ENCODE data around the gene CTNNA2. TPM values are rescaled to one million over a fixed set of nuclear protein-coding genes. Genes with fewer than 3 reads are reported as not detected.

CTNNA2 gene
- total and polyA plus RNA-seq, 9 of the 15 experiments (the other 6 are each of a cell fraction or from before 2014, with no cell fraction given): 0.03 to 0.40 (median 0.15) TPM

DNA sequence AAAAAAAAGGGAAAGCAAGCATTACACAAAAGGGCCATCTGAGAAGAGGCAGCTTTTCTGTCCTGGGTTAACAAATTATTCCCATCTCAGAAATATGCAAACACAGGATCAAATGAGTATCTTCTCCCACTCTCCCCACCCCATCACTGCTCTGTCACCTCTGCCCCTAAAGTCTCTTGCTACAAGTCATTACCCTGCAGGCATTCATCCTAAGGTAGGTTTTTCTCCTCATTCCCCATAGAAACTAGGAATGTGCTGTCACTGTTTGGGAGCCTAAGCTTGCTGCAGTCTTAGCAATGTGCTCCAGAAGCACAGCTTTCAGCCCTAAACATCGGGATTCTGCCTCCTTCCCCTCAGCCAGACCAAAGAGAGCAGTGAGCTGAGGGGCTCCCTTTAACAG lies 788.1 kb downstream of the CTNNA2 start:
- Histone ChIP-seq H3K9ac (ENCODE audit: insufficient read depth in 1 of 2, low read depth in 2 of 2, low read length in 2 of 2) (no peak overlapping the region), H4K20me1 (replicated peaks; ENCODE audit: control insufficient read depth, insufficient read depth, low read length) (no peaks in the 10 kb centered on the region), H3K4me3 (no peak overlapping the region), H3K4me1 (replicated peaks in 1 of 2; ENCODE audit: control insufficient read depth in 2 of 2, insufficient read depth in 2 of 2, low read length in 2 of 2) (peaks cover 0 to 23% of the 10 kb centered on the region in 2 experiments; a peak in 2 of 5 replicates), H3K9me1 (ENCODE audit: control insufficient read depth, insufficient read depth, low read length) (no peaks in the 10 kb centered on the region), H3K27ac (ENCODE audit: extremely low read depth, low read depth, low read length) (no peak overlapping the region), H3K36me3 (ENCODE audit: control insufficient read depth, insufficient read depth, low read length) (no peaks in the 10 kb centered on the region), H3K27me3 (ENCODE audit: control insufficient read depth in 2 of 2, insufficient read depth in 2 of 2, low read length in 2 of 2) (peaks cover 22 to 24% of the 10 kb centered on the region in 2 experiments), H3K4me2 (ENCODE audit: insufficient read depth, low read length) (no peak overlapping the region), H3K79me2 (ENCODE audit: control insufficient read depth, insufficient read depth, low read length) (no peaks in the 10 kb centered on the region), H3K9me3 (replicated peaks; ENCODE audit: control insufficient read depth, insufficient read depth, low read depth, low read length) (no peaks in the 10 kb centered on the region), H2AFZ (ENCODE audit: low read depth, low read length) (no peak overlapping the region)
- no peak for TF ChIP-seq FOSL1 (tag; conservative IDR thresholded peaks at IDR 0.05)
- TF ChIP-seq SP2 (IDR thresholded peaks at IDR 0.05; ENCODE audit: extremely low read depth, low read depth, low read length, poor library complexity, severe bottlenecking): no peak
- no peak for TF ChIP-seq POLR2H (tag; IDR thresholded peaks at IDR 0.05; ENCODE audit: low read depth)
- no peak for TF ChIP-seq CEBPG (CRISPR knock-in tag; IDR thresholded peaks at IDR 0.05)
- TF ChIP-seq CEBPG (tag; conservative IDR thresholded peaks at IDR 0.05 in 1 of 2, IDR thresholded peaks at IDR 0.05 in 1 of 2): no peak
- TF ChIP-seq TCF3 (CRISPR knock-in tag; IDR thresholded peaks at IDR 0.05): no peak
- no peak for TF ChIP-seq BDP1 (IDR thresholded peaks at IDR 0.05; ENCODE audit: insufficient read depth, insufficient read length)
- no peak for TF ChIP-seq C11orf30 (IDR thresholded peaks at IDR 0.05; ENCODE audit: low read depth)
- no peak for TF ChIP-seq SPI1 (IDR thresholded peaks at IDR 0.05; ENCODE audit: borderline replicate concordance, low read depth, low read length)
- TF ChIP-seq HDGF (IDR thresholded peaks at IDR 0.05): no peak
- TF ChIP-seq MEF2A (IDR thresholded peaks at IDR 0.05; ENCODE audit: control insufficient read depth, low read depth, low read length): no peak
- TF ChIP-seq TCF7L2 (IDR thresholded peaks at IDR 0.05; ENCODE audit: low read depth, low read length): no peak
- TF ChIP-seq, protein P1, sequence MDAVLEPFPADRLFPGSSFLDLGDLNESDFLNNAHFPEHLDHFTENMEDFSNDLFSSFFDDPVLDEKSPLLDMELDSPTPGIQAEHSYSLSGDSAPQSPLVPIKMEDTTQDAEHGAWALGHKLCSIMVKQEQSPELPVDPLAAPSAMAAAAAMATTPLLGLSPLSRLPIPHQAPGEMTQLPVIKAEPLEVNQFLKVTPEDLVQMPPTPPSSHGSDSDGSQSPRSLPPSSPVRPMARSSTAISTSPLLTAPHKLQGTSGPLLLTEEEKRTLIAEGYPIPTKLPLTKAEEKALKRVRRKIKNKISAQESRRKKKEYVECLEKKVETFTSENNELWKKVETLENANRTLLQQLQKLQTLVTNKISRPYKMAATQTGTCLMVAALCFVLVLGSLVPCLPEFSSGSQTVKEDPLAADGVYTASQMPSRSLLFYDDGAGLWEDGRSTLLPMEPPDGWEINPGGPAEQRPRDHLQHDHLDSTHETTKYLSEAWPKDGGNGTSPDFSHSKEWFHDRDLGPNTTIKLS (IDR thresholded peaks at IDR 0.05; ENCODE audit: borderline replicate concordance, low read depth): no peak
- no peak for TF ChIP-seq SRSF7 (optimal IDR thresholded peaks at IDR 0.05; ENCODE audit: low read depth, low read length)
- in situ Hi-C loops (cut with MboI): no loop called here
- CTCF ChIA-PET (ENCODE audit: low intra/inter-chr PET ratio): interaction anchor here (0.7 kb wide), 1 partner anchor 905 kb away, joined by 3 read pairs; no protein-coding TSS in a partner anchor
- DNase-seq (ENCODE audit: extremely low read depth in 1 of 4, low spot score in 3 of 4) (no peak), ATAC-seq (no peak), FAIRE-seq (no peak)
- POLR2A ChIA-PET: no interaction called here
- no TSS peak for BruUV-seq (replicated peaks)
- intact Hi-C loops (cut with micrococcal nuclease): no loop called here
- WGBS (ENCODE audit: insufficient coverage, low coverage, missing lambda C conversion rate): 0% methylated on average over 1 of the region's 1 CpG

Measured in K562 (cell line).